ENCODE results near the gene TMEM134. TPM values are rescaled to one million over a fixed set of nuclear protein-coding genes. Genes with fewer than 3 reads are reported as not detected.
A peak's percentile ranks its signal among the peaks of the same experiment; 100 is the strongest.

Gene TMEM134
- total and polyA plus RNA-seq, 9 of the 15 experiments (the other 6 are each of a cell fraction or from before 2014, with no cell fraction given), result 0.63 to 48.4 (median 10.7) TPM

DNA sequence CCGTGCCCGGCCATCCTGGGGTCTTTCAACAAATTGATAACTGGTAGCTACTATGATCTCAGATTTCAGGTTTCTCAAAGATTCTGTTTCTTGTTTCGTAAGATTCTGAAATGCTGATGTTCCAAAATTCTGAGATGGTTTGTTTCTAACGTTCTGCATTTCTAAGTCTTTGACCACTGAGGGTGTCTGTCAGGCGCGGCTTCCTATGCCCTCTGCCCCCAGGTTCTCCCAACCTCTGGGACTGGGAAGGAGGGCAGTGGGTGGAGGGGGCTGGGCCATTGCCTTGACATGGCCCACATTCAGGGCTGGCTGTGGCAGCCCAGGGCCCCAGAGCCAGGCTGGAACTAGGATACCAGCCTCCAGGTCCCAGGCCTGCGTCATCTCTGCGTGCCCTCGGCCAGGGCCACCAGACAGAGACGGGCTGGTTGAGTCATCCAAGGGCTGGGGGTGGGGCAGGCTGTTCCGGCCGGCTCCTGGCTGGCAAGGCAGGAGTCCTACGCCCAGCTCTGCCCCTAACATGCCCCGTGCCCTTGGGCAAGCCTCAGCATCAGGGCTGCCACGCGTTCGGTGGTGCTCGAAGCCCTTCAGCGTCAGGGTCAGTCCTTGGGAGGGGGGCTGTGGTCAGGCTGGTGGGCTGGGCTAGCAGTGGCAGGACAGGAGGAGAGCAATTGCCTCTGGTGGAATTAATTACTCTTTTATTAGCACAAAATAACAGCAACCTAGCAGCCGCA lies 5.2 kb downstream of the TMEM134 start (continued):
- TF ChIP-seq, protein P1, sequence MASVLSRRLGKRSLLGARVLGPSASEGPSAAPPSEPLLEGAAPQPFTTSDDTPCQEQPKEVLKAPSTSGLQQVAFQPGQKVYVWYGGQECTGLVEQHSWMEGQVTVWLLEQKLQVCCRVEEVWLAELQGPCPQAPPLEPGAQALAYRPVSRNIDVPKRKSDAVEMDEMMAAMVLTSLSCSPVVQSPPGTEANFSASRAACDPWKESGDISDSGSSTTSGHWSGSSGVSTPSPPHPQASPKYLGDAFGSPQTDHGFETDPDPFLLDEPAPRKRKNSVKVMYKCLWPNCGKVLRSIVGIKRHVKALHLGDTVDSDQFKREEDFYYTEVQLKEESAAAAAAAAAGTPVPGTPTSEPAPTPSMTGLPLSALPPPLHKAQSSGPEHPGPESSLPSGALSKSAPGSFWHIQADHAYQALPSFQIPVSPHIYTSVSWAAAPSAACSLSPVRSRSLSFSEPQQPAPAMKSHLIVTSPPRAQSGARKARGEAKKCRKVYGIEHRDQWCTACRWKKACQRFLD (CRISPR knock-in tag; IDR thresholded peaks at IDR 0.05), result no peak; the same call in 1 of the 2 replicates
- TF ChIP-seq SAFB (IDR thresholded peaks at IDR 0.05; ENCODE audit: borderline replicate concordance, low read depth, low read length) (no peak), ZNF184 (CRISPR knock-in tag; IDR thresholded peaks at IDR 0.05) (no peak), ZNF551 (CRISPR knock-in tag; IDR thresholded peaks at IDR 0.05) (no peak), KAT7 (CRISPR knock-in tag; IDR thresholded peaks at IDR 0.05; ENCODE audit: borderline replicate concordance) (no peak; the same call in 1 of the 2 replicates), ZNF785 (CRISPR knock-in tag; IDR thresholded peaks at IDR 0.05) (no peak), ZNF444 (CRISPR knock-in tag; IDR thresholded peaks at IDR 0.05) (no peak), SMARCB1 (IDR thresholded peaks at IDR 0.05; ENCODE audit: insufficient read length, low read depth) (no peak), TEAD4 (IDR thresholded peaks at IDR 0.05; ENCODE audit: low read length) (no peak), TEAD4 (CRISPR knock-in tag; IDR thresholded peaks at IDR 0.05; ENCODE audit: borderline replicate concordance) (no peak), THRAP3 (IDR thresholded peaks at IDR 0.05; ENCODE audit: borderline replicate concordance) (0 out of 2 replicates have a peak, but pooled peaks have one; percentile 62), L3MBTL2 (IDR thresholded peaks at IDR 0.05) (no peak), SMARCA4 (IDR thresholded peaks at IDR 0.05) (0 out of 2 replicates have a peak, but pooled peaks have one; percentile 42), RBM15 (IDR thresholded peaks at IDR 0.05; ENCODE audit: insufficient read depth, low read length) (no peak), POLR2G (IDR thresholded peaks at IDR 0.05; ENCODE audit: low read depth, low read length) (peak; percentile 88), CBX2 (IDR thresholded peaks at IDR 0.05; ENCODE audit: insufficient read depth, low read length, poor library complexity, severe bottlenecking) (no peak), JUND (IDR thresholded peaks at IDR 0.05; ENCODE audit: borderline replicate concordance, low read depth, low read length) (peak; percentile 97), JUND (tag; IDR thresholded peaks at IDR 0.05; ENCODE audit: borderline replicate concordance, low read depth, low read length) (peak; percentile 94; the same call in 2 of the 3 replicates), ZNF780A (CRISPR knock-in tag; IDR thresholded peaks at IDR 0.05) (no peak)
- TF ChIP-seq, protein P2, sequence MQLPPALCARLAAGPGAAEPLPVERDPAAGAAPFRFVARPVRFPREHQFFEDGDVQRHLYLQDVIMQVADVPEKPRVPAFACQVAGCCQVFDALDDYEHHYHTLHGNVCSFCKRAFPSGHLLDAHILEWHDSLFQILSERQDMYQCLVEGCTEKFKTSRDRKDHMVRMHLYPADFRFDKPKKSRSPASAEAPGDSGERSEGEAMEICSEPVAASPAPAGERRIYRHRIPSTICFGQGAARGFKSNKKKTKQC (CRISPR knock-in tag; IDR thresholded peaks at IDR 0.05), result peak; percentile 43; the same call in 1 of the 2 replicates
- TF ChIP-seq, protein P3, sequence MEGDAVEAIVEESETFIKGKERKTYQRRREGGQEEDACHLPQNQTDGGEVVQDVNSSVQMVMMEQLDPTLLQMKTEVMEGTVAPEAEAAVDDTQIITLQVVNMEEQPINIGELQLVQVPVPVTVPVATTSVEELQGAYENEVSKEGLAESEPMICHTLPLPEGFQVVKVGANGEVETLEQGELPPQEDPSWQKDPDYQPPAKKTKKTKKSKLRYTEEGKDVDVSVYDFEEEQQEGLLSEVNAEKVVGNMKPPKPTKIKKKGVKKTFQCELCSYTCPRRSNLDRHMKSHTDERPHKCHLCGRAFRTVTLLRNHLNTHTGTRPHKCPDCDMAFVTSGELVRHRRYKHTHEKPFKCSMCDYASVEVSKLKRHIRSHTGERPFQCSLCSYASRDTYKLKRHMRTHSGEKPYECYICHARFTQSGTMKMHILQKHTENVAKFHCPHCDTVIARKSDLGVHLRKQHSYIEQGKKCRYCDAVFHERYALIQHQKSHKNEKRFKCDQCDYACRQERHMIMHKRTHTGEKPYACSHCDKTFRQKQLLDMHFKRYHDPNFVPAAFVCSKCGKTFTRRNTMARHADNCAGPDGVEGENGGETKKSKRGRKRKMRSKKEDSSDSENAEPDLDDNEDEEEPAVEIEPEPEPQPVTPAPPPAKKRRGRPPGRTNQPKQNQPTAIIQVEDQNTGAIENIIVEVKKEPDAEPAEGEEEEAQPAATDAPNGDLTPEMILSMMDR (IDR thresholded peaks at IDR 0.05 in 2 of 3, conservative IDR thresholded peaks at IDR 0.05 in 1 of 3; ENCODE audit: insufficient read depth in 2 of 3, low read depth in 1 of 3, low read length in 3 of 3), result no peak
- TF ChIP-seq, protein P4, sequence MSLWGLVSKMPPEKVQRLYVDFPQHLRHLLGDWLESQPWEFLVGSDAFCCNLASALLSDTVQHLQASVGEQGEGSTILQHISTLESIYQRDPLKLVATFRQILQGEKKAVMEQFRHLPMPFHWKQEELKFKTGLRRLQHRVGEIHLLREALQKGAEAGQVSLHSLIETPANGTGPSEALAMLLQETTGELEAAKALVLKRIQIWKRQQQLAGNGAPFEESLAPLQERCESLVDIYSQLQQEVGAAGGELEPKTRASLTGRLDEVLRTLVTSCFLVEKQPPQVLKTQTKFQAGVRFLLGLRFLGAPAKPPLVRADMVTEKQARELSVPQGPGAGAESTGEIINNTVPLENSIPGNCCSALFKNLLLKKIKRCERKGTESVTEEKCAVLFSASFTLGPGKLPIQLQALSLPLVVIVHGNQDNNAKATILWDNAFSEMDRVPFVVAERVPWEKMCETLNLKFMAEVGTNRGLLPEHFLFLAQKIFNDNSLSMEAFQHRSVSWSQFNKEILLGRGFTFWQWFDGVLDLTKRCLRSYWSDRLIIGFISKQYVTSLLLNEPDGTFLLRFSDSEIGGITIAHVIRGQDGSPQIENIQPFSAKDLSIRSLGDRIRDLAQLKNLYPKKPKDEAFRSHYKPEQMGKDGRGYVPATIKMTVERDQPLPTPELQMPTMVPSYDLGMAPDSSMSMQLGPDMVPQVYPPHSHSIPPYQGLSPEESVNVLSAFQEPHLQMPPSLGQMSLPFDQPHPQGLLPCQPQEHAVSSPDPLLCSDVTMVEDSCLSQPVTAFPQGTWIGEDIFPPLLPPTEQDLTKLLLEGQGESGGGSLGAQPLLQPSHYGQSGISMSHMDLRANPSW (CRISPR knock-in tag; IDR thresholded peaks at IDR 0.05), result 0 out of 2 replicates have a peak, but pooled peaks have one; percentile 52

Measured in K562 (cell line).